GM19324 (cell line): ENCODE data around the gene SNX9.
A peak's percentile ranks its signal among the peaks of the same experiment; 100 is the strongest.
"Not testable (repeated sequence)": the region's sequence is repeated elsewhere in the genome, so short reads cannot be mapped to it uniquely, and the experiment has no call there.

Source experiments
- ATAC-seq: cut with Tn5 transposase; IDR thresholded peaks from one replicate; pipeline ENCODE4 v1.9.1; 2021; ENCODE audit warnings: mild to moderate bottlenecking, moderate library complexity; ENCODE audit not compliant: unreplicated experiment, low FRiP score

SNX9 gene

GRCh38 chr6:157853902-157854502 is 31.0 kb downstream of the SNX9 start:
- no peak for ATAC-seq

- ATAC-seq, result no peak
Observed at GRCh38 chr6:157855325-157855724, 32.3 kb downstream of the SNX9 start.

- not testable (repeated sequence) for ATAC-seq
Observed at GRCh38 chr6:157855804-157856203, 32.8 kb downstream of the SNX9 start.

GRCh38 chr6:157858664-157859063 is 35.6 kb downstream of the SNX9 start:
- ATAC-seq, result not testable (repeated sequence)

GRCh38 chr6:157859775-157860504 is 36.9 kb downstream of the SNX9 start:
- no peak for ATAC-seq

- no peak for ATAC-seq
Observed at GRCh38 chr6:157860505-157860991, 37.5 kb downstream of the SNX9 start.

- no peak for ATAC-seq
Observed at GRCh38 chr6:157861184-157861583, 38.1 kb downstream of the SNX9 start.

GRCh38 chr6:157861814-157862213 is 38.8 kb downstream of the SNX9 start:
- ATAC-seq, result no peak

- no peak for ATAC-seq
Observed at GRCh38 chr6:157862706-157863105, 39.7 kb downstream of the SNX9 start.

- ATAC-seq, result no peak
Observed at GRCh38 chr6:157864185-157864761, 41.2 kb downstream of the SNX9 start.

GRCh38 chr6:157865249-157865648 is 42.2 kb downstream of the SNX9 start:
- no peak for ATAC-seq

- ATAC-seq, result no peak
Observed at GRCh38 chr6:157867155-157867559, 44.1 kb downstream of the SNX9 start.

- ATAC-seq, result no peak
Observed at GRCh38 chr6:157867981-157868380, 44.9 kb downstream of the SNX9 start.

- ATAC-seq, result no peak
Observed at GRCh38 chr6:157868835-157869234, 45.8 kb downstream of the SNX9 start.

GRCh38 chr6:157869673-157870302 is 46.7 kb downstream of the SNX9 start:
- no peak for ATAC-seq

- ATAC-seq, result no peak
Observed at GRCh38 chr6:157873735-157874344, 50.8 kb downstream of the SNX9 start.

GRCh38 chr6:157877149-157877548 is 54.1 kb downstream of the SNX9 start:
- ATAC-seq, result no peak

GRCh38 chr6:157877573-157878438 is 54.8 kb downstream of the SNX9 start:
- ATAC-seq, result no peak

- ATAC-seq, result peak; percentile 62
Observed at GRCh38 chr6:157879034-157879872, 56.2 kb downstream of the SNX9 start.
